Urothelium cell line (cell line): ENCODE measurements around the gene NRAP.
"Not testable (repeated sequence)": the region's sequence is repeated elsewhere in the genome, so short reads cannot be mapped to it uniquely, and the experiment has no call there.

Experiments
- DNase-seq: peaks from one replicate; pipeline ENCODE4 v3.0.0; 2011; ENCODE audit warnings: low spot score, mixed read lengths
- FAIRE-seq: peaks from 2 replicates; lab custom pipeline; 2011; peaks lifted over from hg19 to GRCh38; lab: Jason Lieb, UNC

Gene NRAP

DNA sequence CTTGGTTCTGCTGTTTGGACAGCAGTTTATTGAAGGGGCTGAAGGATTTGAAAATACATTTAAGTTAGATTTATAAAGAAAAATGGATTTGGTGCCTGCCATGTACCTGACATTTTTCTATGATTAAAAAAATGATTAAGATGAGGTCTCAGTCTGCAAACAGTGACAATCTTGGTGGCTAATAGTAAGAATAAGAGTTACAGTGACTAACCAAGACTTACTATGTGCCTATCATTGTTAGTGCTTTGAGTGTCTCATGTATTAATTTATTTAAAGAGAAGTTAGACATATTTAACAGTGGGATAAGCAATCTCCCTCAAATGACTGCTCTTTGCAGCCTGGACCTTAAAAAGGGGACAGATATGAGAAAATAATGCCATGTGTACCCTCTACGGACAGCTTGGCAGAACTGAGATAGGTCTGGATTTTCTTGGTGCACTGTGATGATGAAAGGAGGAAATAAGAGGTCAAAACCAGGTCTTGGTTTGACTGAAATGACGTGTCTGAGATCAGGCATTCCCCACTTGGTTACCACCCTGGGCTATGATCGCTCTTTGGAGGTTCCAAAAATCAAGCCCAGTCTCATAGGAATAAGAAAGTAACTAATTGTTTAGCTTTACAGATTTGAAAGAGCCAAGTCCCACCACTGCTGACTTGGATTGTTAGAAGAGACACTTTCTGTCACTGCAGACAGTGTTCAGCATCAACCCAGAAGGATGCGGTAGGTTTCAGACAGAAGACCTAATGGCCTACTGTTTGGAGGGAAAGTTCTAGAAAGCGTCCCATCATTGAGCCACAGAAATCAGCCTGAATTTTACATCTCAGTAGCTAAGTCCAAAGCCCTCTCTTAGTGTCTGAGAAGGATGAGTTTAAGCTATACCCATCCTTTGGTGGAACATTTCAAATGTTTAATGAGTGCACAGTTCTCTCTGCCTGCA, 18.0 kb upstream of the NRAP start:
- DNase-seq, result no peak
- no peak for FAIRE-seq

DNA sequence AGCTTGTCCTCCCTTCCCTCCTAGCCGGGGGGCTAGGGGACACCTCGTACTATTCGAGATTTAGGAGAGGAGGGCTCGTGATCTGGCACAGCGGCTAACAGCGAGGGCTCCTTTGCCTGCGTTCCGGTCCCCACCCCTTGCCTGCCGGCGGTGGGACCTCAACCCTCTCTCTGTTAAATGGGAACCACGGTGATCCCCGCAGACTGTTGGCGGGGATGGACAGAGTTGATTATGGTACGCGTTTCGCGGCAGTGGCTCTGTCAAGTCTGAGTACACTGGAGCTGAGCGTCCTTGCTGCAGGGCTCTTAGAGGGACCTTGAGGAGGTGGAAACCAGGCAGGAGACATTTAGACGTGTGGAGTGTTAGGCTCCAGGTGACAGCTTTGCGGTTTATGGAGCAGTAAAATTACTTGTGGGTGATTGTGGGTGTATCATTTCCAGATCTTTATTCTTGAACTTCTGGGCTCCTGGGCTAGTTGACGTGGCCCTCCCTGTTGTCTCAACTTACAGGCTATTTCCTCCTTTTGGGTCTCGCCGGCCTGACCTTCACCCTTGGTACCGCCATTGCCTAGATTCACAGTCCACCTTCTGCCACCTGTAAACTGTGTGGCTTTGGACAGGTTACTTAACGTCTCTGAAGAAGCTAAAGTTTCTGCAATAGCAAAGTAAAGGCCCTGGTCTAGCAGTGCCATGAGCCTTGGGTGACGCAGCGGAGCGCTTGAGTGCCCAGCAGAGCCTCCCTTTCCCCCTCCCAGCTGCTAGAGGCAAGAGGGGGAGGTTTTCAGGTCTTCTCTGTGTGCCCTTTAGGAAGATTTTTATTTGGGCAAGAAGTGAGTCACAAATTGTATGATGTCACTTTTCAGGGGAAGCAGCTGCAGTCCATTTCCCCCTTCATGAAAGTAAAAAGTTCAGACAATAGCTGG, 16.6 kb upstream of the NRAP start:
- DNase-seq, result peak; percentile 52
- no peak for FAIRE-seq

DNA sequence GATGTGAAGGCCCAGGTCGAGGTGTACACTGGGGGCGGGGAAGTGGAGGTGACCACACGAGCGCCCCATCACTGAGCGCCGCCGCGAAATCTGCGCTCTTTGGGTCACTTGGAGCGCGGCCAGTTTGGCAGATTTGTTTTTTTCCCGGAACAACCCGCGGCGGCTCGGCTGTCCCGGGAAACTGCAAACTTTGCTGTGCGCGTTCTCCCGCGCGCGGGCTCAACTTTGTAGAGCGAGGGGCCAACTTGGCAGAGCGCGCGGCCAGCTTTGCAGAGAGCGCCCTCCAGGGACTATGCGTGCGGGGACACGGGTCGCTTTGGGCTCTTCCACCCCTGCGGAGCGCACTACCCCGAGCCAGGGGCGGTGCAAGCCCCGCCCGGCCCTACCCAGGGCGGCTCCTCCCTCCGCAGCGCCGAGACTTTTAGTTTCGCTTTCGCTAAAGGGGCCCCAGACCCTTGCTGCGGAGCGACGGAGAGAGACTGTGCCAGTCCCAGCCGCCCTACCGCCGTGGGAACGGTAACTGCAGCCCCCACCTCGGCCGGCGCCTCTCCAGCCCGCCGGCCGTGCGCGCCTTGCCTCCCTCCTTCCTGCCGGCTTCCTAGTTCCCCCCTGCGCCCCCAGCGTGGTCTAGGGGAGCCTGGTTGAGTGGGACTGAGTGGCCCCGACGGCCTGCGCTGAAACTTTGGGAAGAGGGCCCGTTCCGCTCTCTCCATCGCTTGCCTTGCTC, 15.8 kb upstream of the NRAP start, which contains the start of gene CASP7:
CASP7 (plus strand) TSS at position 450 of the 727 bp plus-strand sequence. CDS start 17,582 bp downstream, outside the sequence.
- DNase-seq, result peak; percentile 88
- no peak for FAIRE-seq

DNA sequence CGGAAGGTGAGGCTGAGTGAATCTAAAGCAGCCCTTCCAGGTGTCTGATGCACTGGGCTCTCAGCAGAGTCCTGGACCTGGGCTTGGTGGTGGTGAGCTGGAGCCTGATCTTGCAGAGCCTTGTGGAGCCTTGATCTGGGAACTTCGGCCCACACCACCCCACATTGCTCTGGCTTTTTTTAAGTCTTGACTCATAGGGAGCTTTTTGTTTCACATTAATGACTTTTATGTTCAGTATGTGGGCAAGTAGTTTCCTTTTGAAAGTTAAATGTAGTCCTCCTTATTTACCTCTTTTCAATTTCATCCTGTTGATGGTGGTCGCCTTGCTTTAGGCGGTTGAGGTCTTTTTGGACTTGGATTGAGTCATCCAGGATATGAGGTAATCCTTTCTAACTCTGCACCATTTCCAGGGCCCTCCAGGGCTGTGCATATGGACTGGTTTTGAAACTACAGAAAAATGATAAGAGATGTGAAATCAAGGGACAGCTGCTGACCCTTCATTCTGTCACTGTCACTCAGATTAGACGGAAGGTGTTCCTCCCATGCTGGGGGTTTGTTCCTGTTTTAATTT, 2.9 kb upstream of the NRAP start:
- no peak for DNase-seq
- FAIRE-seq, result no peak

DNA sequence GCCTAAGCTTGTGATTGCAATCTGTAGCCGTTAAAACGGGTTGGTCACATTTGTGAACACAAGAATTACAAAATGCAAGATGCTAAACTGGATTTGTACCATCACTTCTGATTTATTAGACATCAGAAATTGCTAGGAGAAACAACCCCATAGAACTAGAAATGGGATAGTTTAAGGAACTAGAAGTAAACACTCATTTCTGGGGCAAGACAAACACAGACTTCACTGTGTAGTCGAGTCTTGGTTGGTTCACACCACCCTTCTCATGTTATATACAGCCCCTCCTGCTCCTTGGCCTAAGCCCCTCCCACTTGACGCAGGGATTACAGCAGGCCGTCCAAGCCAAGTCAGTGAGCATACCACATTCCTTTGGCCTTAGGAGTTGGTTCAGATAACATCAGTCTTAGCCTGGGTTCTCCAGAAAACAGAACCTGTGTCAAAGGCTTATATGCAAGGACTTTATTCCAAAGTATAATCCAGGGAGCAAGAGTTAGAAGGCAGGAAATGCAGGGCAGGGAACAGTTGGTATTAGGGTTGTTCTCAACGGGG, 2.0 kb upstream of the NRAP start:
- FAIRE-seq (no peak), DNase-seq (no peak)

DNA sequence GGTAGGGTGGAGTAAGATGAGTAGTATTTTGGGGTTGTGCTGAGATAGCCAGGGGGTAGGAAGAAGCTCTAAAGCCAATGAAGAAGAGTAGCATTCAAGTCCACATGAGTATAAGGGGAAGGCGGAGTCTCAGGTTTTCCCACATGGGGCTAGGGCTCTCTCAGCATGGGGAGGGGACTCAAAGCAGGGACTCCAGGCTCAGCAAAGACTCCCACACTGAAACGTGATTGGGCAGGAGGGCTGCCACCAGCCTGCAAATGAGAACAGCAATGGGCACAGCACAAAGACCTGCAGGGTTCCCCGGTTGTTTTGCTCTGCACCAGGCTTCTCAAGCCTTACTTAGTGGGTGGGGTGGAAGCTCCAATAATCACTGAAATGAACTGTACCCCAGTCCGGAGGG, 1.5 kb upstream of the NRAP start:
- FAIRE-seq, result no peak
- DNase-seq, result no peak

DNA sequence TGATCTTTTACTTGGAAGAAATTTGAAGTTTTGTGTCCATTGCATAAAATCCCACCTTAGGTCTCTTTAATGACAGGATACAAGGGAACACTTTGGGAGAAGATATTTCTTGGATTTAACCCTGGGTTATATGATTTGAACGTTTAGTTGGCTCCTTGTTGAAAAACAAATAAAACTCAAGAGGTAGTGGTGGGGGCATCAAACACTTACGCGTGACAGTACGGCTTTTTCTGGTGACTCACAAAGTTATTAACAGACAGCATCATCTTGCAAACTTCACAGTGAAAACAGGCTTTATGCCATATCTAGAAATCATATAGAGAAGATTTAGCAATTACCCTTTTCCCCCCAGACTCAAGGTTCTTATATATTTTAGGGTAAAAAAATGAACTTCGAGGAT, 699 bp downstream of the NRAP start:
- DNase-seq, result no peak

DNA sequence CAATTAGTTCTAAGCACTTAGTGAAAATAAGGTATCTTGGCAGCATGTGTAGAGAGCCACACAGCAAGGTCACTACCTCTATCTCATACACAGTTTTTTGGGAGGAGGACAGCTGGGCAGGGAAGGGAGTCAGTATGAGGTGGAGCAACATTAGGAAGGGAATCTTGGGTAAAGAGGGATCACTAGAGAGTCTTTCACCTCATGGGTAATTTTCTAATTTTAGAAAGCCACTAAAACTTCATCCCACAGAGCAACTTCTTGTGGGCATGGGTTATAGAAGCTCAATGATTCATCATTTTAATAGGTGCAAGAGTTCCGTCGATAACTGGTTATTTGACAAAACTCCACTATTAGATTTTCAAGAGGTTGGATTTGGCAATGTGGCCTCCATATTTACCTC, 2.5 kb downstream of the NRAP start:
- FAIRE-seq, result no peak
- DNase-seq, result no peak

More for the DNA sequence above, 699 bp downstream of the NRAP start:
- FAIRE-seq, result no peak

DNA sequence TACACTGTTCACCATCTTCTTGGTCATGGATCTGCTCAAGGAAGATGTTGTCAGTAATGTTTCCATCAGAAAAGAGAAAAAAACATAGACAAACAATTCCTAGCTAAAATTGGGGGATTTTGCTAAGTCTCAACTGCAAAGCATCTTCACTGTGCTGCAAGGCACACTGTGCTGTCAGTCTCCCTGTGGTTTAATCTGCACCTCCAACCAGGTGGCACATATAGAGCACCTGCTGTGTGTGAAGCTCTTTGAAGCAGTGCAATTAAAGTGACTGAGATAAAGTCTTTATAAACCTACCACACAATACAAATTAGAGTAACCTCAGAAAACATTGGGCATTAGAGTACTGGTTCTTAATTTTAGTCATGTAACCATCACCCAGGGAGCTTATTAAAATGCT, 6.3 kb downstream of the NRAP start:
- DNase-seq (no peak), FAIRE-seq (no peak)

DNA sequence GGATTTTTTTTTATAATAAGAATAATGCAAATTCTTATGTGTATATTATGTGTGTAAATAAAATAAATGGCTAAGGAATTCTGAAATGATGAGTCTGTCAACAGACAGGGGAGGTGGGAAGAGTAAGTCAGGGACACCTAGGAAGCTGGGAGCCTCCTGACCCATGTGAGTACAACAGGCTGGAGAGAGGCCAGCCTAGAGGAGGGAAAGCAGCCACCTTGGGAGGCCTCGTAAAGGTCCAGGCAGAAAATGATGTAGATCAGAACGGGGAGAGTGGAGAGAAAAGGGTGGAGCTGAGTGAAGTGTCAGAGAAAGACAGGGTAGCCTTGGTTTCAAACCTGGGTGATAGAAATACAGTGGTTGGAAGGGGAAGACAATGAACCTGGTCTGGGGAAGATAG, 6.9 kb downstream of the NRAP start:
- DNase-seq (no peak), FAIRE-seq (no peak)

DNA sequence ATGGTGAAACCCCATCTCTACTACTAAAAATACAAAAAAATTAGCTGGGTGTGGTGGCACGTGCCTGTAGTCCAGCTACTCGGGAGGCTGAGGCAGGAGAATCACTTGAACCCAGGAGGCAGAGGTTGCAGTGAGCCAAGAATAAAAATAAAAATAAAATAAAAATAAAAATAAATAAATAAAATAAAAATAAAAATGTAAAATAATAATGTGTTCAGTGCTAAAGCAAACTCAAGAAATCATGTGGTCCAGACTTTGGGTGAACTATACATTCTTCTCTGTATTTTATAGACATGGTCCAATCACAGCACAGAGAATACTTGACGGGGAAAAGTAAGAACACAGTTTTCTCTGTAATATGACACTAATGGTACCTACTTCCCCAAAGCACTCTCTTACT, 11.4 kb downstream of the NRAP start:
- not testable (repeated sequence) for DNase-seq, FAIRE-seq

DNA sequence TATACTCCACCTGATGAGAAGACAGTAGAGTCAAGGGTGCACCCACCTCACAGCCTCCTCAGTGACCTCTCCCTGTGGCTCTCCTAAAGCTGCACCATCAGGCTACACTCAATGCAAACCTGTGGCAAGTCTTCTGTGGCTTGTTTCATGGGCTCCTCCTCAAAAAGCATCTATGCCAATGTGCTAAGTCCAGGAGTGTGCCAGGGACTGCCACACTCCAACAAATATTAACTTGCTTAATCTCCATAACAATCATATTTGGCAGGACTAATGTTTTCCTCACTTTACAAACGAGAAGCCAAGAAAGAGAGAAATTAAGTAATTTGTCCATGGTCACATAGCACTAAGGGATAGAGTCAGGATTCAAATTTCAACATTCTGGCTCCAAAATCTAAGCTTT, 11.9 kb downstream of the NRAP start:
- FAIRE-seq (no peak), DNase-seq (no peak)

DNA sequence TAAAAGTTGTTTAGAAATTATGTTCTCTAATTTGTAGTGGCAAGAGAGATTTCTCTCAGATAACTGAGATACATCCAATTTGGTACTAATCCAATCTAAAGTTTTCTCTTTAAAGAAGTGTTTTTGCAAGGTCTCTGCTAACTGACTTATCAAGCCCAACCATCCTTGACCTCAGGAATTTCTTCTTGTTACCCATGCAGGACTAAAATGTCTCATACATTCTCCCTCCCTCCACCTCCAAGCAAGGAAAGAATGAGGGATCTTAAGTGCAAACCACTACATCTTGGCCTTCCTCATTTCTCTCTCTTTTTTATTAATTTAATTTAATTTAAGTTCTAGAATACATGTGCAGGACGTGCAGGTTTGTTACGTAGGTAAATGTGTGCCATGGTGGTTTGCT, 12.8 kb downstream of the NRAP start:
- FAIRE-seq (no peak), DNase-seq (no peak)

DNA sequence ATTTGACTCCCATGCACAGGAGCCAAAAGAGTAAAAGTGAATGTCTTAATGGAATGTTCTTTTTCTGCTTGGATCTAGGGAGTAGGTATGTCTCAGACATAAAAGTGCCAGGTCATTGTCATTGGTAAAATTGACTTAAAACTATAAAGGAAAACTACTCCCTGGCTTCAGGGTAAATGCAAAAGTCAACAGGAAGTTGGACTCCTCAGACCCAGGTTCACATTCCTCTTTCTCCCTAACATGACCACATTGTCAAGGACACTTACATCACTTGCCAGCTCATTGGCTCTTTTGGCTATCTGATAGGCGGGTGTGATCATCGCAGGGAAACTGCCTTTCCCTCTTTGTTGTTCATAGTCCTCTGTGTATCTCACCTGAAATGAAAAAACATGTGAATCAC, 13.7 kb downstream of the NRAP start:
- FAIRE-seq, result no peak
- no peak for DNase-seq

DNA sequence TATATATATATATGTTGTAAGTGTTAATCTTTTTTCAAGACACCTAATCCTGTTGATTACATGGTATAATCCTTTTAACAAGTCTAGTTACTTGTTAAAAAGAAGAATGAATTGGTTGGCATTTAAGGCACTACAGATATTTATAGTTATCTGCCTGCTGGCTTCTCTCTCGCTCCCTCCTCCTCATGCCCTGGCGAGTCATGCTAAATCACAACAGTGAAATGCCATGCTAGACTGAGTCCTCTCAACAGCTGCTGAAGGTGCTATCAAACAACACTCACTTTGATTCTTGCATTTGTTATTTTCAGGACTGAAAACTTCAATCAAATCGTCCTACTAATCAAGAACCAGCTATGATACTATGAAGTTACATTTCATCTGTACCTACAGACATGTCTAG, 15.4 kb downstream of the NRAP start:
- FAIRE-seq, result no peak
- DNase-seq, result no peak

DNA sequence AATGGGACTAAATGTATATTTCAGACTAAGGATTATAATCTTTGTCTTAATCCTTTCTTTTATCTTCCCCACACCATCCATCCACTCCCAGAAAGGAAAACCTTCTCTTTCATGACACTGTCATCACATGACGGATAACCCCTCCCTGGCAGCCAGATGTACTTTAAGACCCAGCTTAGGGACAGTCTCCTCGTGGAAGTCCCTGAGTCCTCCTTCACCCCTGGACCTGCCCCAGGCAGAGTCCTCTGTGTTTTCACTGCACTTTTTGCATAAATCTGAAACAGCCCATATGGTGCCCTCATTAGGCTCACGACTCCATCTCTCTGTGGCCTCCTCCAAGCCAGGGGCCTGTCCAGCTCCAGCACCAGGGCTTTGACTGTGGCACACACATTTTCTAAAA, 16.0 kb downstream of the NRAP start:
- DNase-seq, result no peak
- FAIRE-seq, result no peak

DNA sequence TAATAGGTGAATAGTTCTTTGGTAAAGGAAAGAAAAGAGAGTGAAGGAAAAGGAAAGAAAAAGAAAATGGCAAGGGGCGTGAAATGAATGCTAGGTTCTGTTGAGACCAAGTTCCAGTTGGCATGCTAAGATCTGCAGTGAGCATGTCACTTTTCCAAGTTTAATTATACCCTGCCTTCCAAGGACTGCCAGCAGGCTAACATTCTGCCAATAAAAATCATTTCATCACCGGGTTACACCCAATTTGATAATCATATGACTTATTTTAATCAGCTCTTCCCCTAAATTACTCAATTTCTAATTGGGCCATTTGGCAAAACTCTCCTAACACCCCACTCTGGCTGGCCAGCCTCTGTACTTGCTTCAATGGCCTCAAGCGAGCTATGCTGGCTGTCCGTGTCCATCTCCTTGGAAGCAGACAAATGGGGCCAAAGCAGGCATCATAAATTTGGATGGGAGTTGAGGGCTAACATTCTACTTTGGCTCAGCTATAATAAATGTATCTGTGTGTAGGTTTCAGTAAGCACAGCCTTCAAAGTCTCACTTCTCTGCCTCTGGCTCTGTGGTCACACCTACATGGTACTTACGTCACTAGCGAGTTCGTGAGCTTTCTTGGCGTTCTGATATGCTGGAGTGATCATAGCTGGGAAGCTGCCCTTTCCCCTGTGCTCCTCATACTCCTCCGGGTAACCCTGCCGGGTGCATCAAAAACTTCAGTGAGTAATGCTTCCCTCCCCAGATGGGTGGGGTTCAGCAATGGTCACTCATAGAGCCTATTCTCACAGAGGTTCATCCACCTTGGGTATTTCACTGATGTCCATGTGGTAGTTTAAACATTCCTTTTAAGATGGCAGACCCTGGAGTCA, 17.3 kb downstream of the NRAP start:
- no peak for DNase-seq
- FAIRE-seq, result no peak

DNA sequence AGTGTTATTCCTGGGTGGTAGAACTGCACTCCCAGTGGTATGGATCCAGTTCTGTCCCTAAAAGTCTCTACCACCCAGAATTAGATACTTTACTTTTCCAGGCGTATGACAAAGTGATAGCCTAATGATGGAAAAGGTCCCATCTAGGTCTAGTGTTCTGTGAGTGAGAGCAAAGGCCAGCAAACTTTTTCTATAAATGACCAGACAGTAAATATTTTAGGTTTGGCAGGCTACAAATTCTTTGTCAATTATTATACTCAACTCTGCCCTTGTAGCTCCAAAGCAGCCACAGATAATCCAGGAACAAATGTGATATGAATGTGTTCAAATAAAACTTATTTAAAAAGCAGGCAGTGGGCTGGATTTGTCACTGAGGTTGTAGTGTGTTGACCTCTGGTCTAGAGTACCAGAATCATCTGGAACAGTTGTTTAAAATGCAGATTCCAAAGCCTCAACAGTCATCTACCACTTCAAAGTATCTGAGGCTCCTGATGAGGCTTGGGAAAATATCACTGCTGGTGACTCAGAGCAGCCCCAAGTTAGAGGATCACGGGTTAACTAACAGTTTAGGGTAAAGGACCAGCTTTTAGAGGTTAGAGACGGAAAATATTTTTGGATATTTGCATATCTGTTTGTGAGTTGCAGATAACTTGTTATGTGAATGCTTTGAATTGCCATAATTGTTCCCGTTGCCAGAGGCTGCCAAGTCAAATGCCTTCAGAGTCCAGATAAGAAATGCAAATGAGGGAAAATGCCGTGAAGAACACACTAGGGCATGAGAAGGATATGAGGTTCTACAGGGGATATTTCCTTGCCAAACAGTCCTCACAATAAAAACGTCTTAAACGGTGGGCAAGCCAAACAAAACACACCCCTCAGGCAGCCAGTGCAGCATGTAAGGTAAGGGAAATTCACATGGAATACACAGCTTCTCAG, 19.4 kb downstream of the NRAP start:
- DNase-seq (no peak), FAIRE-seq (no peak)
